BLaER1 treated with 17β-estradiol and CSF1 and Interleukin-3, amounts not matched to agents 10 nM and 100 nM (cell line): ENCODE data around the gene GCK.

Experiments used
- H3K27ac ChIP-seq, 11 experiments: shearing (Covaris generic); formaldehyde crosslinking; 2 replicates each; pipeline ENCODE4 v1.8.1; 2022
- H3K27me3 ChIP-seq, 11 experiments: shearing (Covaris generic); formaldehyde crosslinking; 2 replicates each; pipeline ENCODE4 v1.8.1; 2022
- H3K36me3 ChIP-seq, 11 experiments: shearing (Covaris generic); formaldehyde crosslinking; 2 replicates each; pipeline ENCODE4 v1.8.1; 2022
- H3K4me1 ChIP-seq, 10 experiments: shearing (Covaris generic); formaldehyde crosslinking; 2 replicates each; pipeline ENCODE4 v1.8.1; 2022
- H3K4me2 ChIP-seq, 11 experiments: shearing (Covaris generic); formaldehyde crosslinking; 2 replicates each; pipeline ENCODE4 v1.8.1; 2022
- H3K4me3 ChIP-seq, 10 experiments: shearing (Covaris generic); formaldehyde crosslinking; 2 replicates each; pipeline ENCODE4 v1.8.1; 2022
- H3K9ac ChIP-seq, 11 experiments: shearing (Covaris generic); formaldehyde crosslinking; 2 replicates each; pipeline ENCODE4 v1.8.1; 2022
- H3K9me3 ChIP-seq, 11 experiments: shearing (Covaris generic); formaldehyde crosslinking; replicated peaks in 1 of 11; 2 replicates each; pipeline ENCODE4 v1.8.1; 2022
- H4K20me1 ChIP-seq, 11 experiments: shearing (Covaris generic); formaldehyde crosslinking; 2 replicates each; pipeline ENCODE4 v1.8.1; 2022
- Cebpa-rat ChIP-seq, 11 experiments: shearing (Covaris generic); IDR thresholded peaks; 2 replicates each; pipeline ENCODE4 v1.8.1; 2022

Gene GCK

DNA sequence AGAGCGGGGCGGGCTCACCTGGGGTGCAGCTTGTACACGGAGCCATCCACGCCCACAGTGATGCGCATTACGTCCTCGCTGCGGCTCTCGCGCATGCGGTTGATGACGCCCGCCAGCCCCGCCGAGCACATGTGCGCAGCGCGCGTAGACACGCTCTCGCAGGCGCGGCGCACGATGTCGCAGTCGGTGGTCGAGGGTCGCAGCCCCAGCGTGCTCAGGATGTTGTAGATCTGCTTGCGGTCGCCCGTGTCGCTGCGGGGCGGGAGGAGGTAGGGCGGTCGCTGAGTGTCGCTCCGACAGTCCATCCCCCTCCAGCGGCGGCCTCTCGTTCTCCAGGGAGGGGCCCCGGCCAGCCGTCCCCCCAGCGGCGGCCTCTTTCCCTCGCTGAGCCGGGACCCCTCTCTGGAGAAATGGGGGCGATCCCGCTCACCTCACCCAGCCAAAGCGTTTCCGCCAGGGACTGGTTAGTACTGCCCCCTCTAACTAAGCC is 43.7 kb downstream of the GCK start:
- peak overlapping the region; percentile 83 to 97 (median 89) for H3K4me2 ChIP-seq
- TF ChIP-seq Cebpa-rat (IDR thresholded peaks at IDR 0.05), result no peak
- no peak overlapping the region for H3K27ac ChIP-seq
- H3K9me3 ChIP-seq, result no peaks in the 10 kb centered on the region
- H3K4me3 ChIP-seq, result peak overlapping the region; percentile 35 to 68 (median 54); a peak in 19 of 20 replicates
- no peaks in the 10 kb centered on the region for H3K36me3 ChIP-seq
- H4K20me1 ChIP-seq, result no peaks in the 10 kb centered on the region; a peak in 1 of 22 replicates
- peak overlapping the region in 9 of 11 experiments; percentile 14 to 61 (median 48); a peak in 11 of 22 replicates for H3K9ac ChIP-seq
- peaks cover 0 to 8% (median 0%) of the 10 kb centered on the region in 11 experiments; a peak in 4 of 22 replicates for H3K27me3 ChIP-seq
- peaks cover 6 to 32% (median 20%) of the 10 kb centered on the region in 10 experiments; a peak in 19 of 20 replicates for H3K4me1 ChIP-seq

- Histone ChIP-seq H3K4me2 (peak overlapping the region; percentile 83 to 97 (median 89); a peak in 20 of 22 replicates), H3K27ac (no peak overlapping the region), H3K9ac (peak overlapping the region in 2 of 11 experiments; percentile 33 to 38; a peak in 1 of 22 replicates), H3K27me3 (peaks cover 0 to 8% (median 0%) of the 10 kb centered on the region in 11 experiments; a peak in 4 of 22 replicates), H3K36me3 (no peaks in the 10 kb centered on the region), H3K9me3 (no peaks in the 10 kb centered on the region), H3K4me3 (peak overlapping the region in 5 of 10 experiments; percentile 49 to 68 (median 54); a peak in 5 of 20 replicates), H3K4me1 (peaks cover 6 to 28% (median 20%) of the 10 kb centered on the region in 10 experiments; a peak in 19 of 20 replicates), H4K20me1 (no peaks in the 10 kb centered on the region; a peak in 1 of 22 replicates)
- TF ChIP-seq Cebpa-rat (IDR thresholded peaks at IDR 0.05), result no peak
Measured at GRCh38 chr7:44144968-44145478, 44.2 kb downstream of the GCK start.

- H3K27me3 ChIP-seq, result peaks cover 0 to 8% (median 0%) of the 10 kb centered on the region in 11 experiments; a peak in 4 of 22 replicates
- no peak overlapping the region for H3K9ac ChIP-seq
- peaks cover 6 to 28% (median 20%) of the 10 kb centered on the region in 10 experiments; a peak in 19 of 20 replicates for H3K4me1 ChIP-seq
- peak overlapping the region in 2 of 11 experiments; percentile 84 to 89; a peak in 5 of 22 replicates for H3K4me2 ChIP-seq
- H3K36me3 ChIP-seq, result no peaks in the 10 kb centered on the region
- no peaks in the 10 kb centered on the region for H3K9me3 ChIP-seq
- H3K4me3 ChIP-seq, result no peak overlapping the region
- H4K20me1 ChIP-seq, result no peaks in the 10 kb centered on the region; a peak in 1 of 22 replicates
- no peak for TF ChIP-seq Cebpa-rat (IDR thresholded peaks at IDR 0.05)
- H3K27ac ChIP-seq, result no peak overlapping the region
Measured at GRCh38 chr7:44144426-44144967, 44.7 kb downstream of the GCK start.

DNA sequence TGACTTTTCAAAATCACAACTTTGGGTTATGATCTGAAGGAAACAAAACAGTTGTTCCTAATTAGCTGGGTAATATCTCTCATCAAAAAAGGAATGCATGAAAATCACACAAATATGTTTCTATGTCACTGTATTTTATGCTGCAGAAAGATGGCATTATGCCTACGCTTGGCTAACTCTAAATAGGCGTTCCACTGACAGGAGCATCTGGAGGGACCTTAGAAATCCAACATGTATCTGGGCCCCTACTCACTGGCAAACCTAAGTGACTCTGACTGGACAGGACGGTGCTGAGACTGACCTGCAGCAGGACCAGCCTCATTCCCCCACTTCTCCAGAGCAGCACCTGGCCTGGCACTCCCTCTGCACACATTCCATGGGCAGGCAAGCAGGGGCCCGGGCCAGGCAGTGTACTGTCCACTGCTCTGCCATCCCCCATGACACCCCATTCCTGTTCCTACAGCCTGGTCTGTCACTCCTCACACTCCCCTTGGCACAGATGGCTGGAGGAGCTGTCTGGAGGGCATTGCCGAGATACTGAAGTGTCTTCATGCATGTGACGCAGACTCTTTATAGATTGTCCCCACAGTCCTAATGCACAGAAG is 45.5 kb downstream of the GCK start:
- Histone ChIP-seq H4K20me1 (no peaks in the 10 kb centered on the region; a peak in 1 of 22 replicates), H3K4me3 (no peak overlapping the region), H3K36me3 (no peaks in the 10 kb centered on the region), H3K27me3 (peaks cover 0 to 8% (median 0%) of the 10 kb centered on the region in 11 experiments; a peak in 4 of 22 replicates), H3K4me1 (peaks cover 6 to 28% (median 20%) of the 10 kb centered on the region in 10 experiments; a peak in 19 of 20 replicates), H3K4me2 (no peak overlapping the region), H3K9me3 (no peaks in the 10 kb centered on the region), H3K27ac (no peak overlapping the region), H3K9ac (no peak overlapping the region)
- no peak for TF ChIP-seq Cebpa-rat (IDR thresholded peaks at IDR 0.05)

DNA sequence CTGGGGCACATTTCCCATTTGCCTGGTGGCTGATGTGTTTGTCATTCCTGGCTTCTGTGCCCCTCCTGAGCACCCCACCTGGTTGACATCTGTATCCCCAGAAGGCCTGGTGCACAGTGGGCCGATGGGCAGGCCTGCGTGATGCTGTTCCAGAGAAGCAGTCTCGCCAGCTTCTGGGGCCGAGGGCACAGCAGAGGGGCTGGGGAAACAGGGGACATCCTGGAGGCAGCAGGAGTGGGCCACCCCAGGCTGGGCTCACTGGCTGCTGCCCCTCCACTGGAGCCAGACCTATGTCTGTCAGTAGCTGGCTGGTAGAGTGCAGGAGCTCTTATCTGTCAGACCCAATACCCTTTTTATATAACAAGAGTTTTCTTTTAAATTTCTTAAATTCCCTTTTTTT is 47.2 kb downstream of the GCK start:
- H3K9ac ChIP-seq, result no peak overlapping the region
- H3K27me3 ChIP-seq, result peaks cover 0 to 8% (median 0%) of the 10 kb centered on the region in 11 experiments; a peak in 4 of 22 replicates
- no peak overlapping the region for H3K27ac ChIP-seq
- H3K4me3 ChIP-seq, result no peak overlapping the region
- H3K36me3 ChIP-seq, result no peaks in the 10 kb centered on the region
- TF ChIP-seq Cebpa-rat (IDR thresholded peaks at IDR 0.05), result no peak
- 0 out of 22 replicates have a peak overlapping the region, but pooled peaks of 2 of the 11 experiments have one; percentile 67 to 72 for H3K4me2 ChIP-seq
- H3K9me3 ChIP-seq, result no peaks in the 10 kb centered on the region
- H3K4me1 ChIP-seq, result peaks cover 6 to 28% (median 20%) of the 10 kb centered on the region in 10 experiments; a peak in 19 of 20 replicates
- no peaks in the 10 kb centered on the region; a peak in 1 of 22 replicates for H4K20me1 ChIP-seq

- peak within 1 kb of the TSS in 8 of 11 experiments; percentile 29 to 72 (median 58); a peak in 15 of 22 replicates for H3K4me2 ChIP-seq
- H3K27me3 ChIP-seq, result peaks cover 0 to 8% (median 0%) of the 10 kb centered on the region in 11 experiments; a peak in 4 of 22 replicates
- no peaks in the 10 kb centered on the region; a peak in 1 of 22 replicates for H4K20me1 ChIP-seq
- no peaks in the 10 kb centered on the region for H3K36me3 ChIP-seq
- TF ChIP-seq Cebpa-rat (IDR thresholded peaks at IDR 0.05), result no peak
- no peaks in the 10 kb centered on the region for H3K9me3 ChIP-seq
- no peak within 1 kb of the TSS for H3K9ac ChIP-seq
- peaks cover 6 to 28% (median 20%) of the 10 kb centered on the region in 10 experiments; a peak in 19 of 20 replicates for H3K4me1 ChIP-seq
- H3K4me3 ChIP-seq, result no peak within 1 kb of the TSS
- H3K27ac ChIP-seq, result no peak within 1 kb of the TSS
Measured at GRCh38 chr7:44141221-44141850, 47.9 kb downstream of the GCK start, which contains the start of gene MYL7. Gene MYL7, minus strand, starts transcription at chr7:44141332. Its CDS starts 27 bp downstream, at chr7:44141305.

DNA sequence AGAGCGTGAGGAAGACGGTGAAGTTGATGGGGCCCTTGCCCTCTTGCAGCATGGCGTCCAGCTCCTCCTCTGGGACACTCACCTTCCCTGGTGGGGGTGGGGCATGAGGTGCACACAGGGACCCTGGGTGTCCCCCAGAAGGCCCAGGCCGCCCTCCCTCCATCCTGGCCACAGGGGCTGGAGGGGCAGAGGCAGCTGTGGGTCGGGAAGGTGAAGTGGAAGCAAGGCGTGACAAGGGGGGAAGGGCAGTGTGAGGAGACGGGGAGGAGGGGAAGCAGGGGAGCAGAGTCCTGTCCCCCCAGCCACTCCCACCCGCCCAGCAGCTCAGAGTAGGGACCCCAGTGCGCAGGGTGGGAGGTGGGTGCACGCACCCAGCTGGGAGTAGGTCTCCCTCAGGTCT is 48.9 kb downstream of the GCK start:
- H3K4me1 ChIP-seq, result peaks cover under 1 to 22% (median 15%) of the 10 kb centered on the region in 10 experiments; a peak in 19 of 20 replicates
- peaks cover 0 to 3% (median 0%) of the 10 kb centered on the region in 11 experiments; a peak in 2 of 22 replicates for H3K27me3 ChIP-seq
- no peaks in the 10 kb centered on the region for H3K36me3 ChIP-seq
- H3K27ac ChIP-seq, result no peak overlapping the region
- H3K9ac ChIP-seq, result no peak overlapping the region
- TF ChIP-seq Cebpa-rat (IDR thresholded peaks at IDR 0.05), result no peak
- no peaks in the 10 kb centered on the region; a peak in 1 of 22 replicates for H4K20me1 ChIP-seq
- no peaks in the 10 kb centered on the region for H3K9me3 ChIP-seq
- 0 out of 22 replicates have a peak overlapping the region, but pooled peaks of 1 of the 11 experiments have one; percentile 19 for H3K4me2 ChIP-seq
- H3K4me3 ChIP-seq, result no peak overlapping the region

DNA sequence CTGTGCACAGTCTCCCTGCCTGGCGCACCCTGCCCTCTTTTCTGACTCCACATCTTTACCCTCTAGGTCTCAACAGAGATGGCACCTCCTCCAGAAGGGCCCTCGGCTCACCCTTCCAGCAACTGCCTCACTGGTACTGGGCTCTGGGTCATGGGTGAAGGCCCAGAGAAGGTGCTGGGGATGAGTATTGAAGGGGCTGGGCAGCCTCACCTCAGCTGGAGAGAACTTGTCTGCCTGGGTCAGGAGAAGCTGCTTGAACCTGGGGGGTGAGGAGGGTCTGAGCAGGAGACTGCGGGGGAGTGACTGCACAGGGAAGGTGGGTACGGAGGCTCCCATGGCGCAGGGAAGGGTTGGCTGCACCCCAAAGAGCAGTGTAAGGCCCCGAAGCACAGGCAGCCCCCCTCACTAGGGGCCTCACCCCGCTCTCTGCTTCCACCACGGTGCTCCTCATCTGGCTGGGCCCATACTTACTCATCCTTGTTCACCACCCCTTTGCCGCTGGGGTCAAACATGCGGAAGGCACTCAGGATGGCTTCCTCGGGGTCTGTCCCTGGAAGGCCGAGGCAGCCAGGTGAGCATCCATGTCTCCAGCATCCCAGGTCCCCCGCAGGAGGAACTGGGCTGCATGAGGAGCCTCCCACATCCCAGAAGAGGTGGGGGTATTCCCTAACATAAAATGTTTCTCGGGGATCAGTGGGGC is 49.8 kb downstream of the GCK start:
- H3K9ac ChIP-seq, result no peak overlapping the region
- H3K27me3 ChIP-seq, result no peaks in the 10 kb centered on the region
- peaks cover 0 to 20% (median 13%) of the 10 kb centered on the region in 10 experiments; a peak in 15 of 20 replicates for H3K4me1 ChIP-seq
- no peaks in the 10 kb centered on the region; a peak in 1 of 22 replicates for H4K20me1 ChIP-seq
- no peak for TF ChIP-seq Cebpa-rat (IDR thresholded peaks at IDR 0.05)
- no peak overlapping the region for H3K4me2 ChIP-seq
- H3K27ac ChIP-seq, result no peak overlapping the region
- no peaks in the 10 kb centered on the region for H3K9me3 ChIP-seq
- no peaks in the 10 kb centered on the region for H3K36me3 ChIP-seq
- no peak overlapping the region for H3K4me3 ChIP-seq
